Measurements from ENCODE around the gene RPL15.

RPL15 gene

DNA sequence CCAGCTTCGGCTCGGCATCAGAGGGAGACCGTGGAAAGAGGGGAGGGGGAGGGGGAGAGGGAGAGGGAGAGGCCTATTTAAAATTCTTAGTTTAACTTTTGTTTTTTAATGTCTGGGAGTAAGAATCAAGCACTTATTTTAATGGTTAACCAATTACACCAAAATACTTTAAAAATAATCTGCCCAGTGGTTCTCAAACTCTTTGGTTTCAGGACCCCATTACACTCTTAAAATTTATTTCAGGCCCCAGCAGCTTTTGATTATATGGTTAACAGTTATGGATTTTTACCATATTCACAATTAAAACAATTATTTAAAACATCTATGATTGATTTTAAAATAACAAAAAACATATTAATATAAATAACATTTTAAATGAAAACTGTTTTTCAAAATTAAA lies 44.6 kb upstream of the RPL15 start:
- H3K4me3 ChIP-seq (ENCODE audit: low read depth, low read length), result no peak overlapping the region
- TF ChIP-seq, protein P1, sequence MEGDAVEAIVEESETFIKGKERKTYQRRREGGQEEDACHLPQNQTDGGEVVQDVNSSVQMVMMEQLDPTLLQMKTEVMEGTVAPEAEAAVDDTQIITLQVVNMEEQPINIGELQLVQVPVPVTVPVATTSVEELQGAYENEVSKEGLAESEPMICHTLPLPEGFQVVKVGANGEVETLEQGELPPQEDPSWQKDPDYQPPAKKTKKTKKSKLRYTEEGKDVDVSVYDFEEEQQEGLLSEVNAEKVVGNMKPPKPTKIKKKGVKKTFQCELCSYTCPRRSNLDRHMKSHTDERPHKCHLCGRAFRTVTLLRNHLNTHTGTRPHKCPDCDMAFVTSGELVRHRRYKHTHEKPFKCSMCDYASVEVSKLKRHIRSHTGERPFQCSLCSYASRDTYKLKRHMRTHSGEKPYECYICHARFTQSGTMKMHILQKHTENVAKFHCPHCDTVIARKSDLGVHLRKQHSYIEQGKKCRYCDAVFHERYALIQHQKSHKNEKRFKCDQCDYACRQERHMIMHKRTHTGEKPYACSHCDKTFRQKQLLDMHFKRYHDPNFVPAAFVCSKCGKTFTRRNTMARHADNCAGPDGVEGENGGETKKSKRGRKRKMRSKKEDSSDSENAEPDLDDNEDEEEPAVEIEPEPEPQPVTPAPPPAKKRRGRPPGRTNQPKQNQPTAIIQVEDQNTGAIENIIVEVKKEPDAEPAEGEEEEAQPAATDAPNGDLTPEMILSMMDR (IDR thresholded peaks at IDR 0.05; ENCODE audit: low read depth, low read length), result no peak
- TF ChIP-seq MYC (IDR thresholded peaks at IDR 0.05; ENCODE audit: low read depth, low read length), result no peak
- DNase-seq (ENCODE audit: low read depth), result no peak

DNA sequence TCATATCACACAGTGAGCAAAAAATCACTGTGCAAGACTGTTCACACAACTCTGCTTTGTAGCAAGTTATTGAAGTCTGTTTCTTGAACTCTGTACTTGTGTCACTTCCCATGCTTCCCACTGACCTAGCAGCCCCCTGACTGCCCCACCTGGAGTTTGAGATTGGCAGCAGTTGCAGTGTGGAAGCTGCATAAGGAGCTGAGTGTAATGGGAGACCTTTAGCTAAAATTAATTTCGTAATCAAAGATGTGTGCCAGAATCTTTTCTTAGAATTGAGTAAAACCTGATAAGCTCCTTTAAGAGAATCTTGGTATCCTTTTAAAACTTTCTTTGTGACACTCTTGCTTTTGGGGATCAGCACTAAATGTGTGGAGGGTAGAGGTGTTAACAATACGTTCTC lies 43.0 kb upstream of the RPL15 start:
- DNase-seq (ENCODE audit: low read depth), result no peak
- TF ChIP-seq, protein P2, sequence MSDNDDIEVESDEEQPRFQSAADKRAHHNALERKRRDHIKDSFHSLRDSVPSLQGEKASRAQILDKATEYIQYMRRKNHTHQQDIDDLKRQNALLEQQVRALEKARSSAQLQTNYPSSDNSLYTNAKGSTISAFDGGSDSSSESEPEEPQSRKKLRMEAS (IDR thresholded peaks at IDR 0.05; ENCODE audit: low read depth, low read length), result no peak
- TF ChIP-seq, protein P1 (IDR thresholded peaks at IDR 0.05; ENCODE audit: low read depth, low read length), result no peak
- TF ChIP-seq MYC (IDR thresholded peaks at IDR 0.05; ENCODE audit: low read depth, low read length) (no peak), POLR2A (IDR thresholded peaks at IDR 0.05; ENCODE audit: extremely low read depth, insufficient read length) (no peak)
- H3K4me3 ChIP-seq (ENCODE audit: low read depth, low read length), result no peak overlapping the region

DNA sequence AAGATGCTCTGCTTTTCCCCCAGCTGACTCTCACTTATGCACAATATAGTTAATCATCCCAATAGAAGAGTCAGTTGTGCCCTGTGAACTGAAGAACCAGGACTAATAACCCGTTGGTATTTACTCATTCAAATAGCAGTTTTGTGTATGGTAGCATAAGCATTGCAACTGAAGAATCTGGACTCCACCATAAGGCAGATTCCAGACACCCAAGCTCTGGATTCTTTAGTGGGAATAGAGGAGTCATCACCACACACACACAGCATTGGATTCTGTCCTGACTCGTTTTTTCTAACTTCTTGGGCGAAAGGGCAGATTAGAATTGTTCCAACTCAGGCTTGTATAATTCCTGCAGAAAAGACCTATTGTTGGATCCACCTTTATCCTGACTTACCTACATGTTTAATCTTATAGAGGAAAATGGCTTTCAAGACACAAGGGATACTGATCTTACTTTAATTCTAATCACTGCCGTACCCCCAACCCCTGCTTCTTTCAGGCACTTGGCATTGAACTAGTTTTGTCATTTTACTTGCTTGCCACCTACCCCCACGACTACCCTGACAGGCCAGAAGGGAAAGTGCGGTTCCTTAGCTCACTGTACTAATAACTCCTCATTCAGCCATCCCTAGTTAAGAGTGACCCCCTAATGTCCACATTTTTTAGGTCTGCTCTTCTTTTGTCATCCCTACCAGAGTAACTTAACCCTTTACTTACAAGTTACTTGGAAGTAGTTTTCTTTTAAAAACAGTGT lies 42.4 kb upstream of the RPL15 start:
- no peak overlapping the region for H3K4me3 ChIP-seq (ENCODE audit: low read depth, low read length)
- TF ChIP-seq, protein P2 (IDR thresholded peaks at IDR 0.05; ENCODE audit: low read depth, low read length), result no peak
- DNase-seq (ENCODE audit: low read depth), result no peak

DNA sequence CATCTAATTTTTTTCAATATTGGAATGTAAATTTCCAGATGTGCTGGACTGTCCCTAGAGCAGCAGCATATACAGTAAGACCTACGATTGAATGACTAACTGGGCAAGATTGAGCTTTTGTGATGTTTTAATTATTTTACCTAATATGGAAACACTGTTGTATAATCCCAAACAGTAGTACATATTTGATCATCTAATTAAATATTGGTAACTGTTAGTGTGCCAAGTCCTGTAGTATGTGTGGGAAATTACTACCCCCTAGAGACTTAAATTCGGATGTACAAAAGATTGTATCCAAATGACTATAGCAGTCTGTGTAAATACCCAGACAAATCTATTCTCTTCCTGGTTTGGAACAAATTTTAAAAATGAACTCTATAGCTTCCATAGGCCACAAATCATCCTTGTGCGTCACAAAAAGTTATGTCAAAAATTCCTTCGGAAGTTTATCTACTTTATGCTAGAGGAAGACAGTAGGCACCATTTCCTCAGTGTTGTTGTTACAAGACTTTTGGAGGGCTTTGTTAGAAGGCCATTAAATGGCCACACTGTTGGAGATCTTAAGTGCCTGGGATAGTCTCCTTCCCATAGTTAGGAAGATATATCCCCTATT lies 41.7 kb upstream of the RPL15 start:
- no peak overlapping the region for H3K4me3 ChIP-seq (ENCODE audit: low read depth, low read length)
- TF ChIP-seq MYC (IDR thresholded peaks at IDR 0.05; ENCODE audit: low read depth, low read length) (no peak), POLR2A (IDR thresholded peaks at IDR 0.05; ENCODE audit: extremely low read depth, insufficient read length) (no peak)
- TF ChIP-seq, protein P2 (IDR thresholded peaks at IDR 0.05; ENCODE audit: low read depth, low read length), result no peak
- TF ChIP-seq, protein P1 (IDR thresholded peaks at IDR 0.05; ENCODE audit: low read depth, low read length), result no peak
- DNase-seq (ENCODE audit: low read depth), result no peak

DNA sequence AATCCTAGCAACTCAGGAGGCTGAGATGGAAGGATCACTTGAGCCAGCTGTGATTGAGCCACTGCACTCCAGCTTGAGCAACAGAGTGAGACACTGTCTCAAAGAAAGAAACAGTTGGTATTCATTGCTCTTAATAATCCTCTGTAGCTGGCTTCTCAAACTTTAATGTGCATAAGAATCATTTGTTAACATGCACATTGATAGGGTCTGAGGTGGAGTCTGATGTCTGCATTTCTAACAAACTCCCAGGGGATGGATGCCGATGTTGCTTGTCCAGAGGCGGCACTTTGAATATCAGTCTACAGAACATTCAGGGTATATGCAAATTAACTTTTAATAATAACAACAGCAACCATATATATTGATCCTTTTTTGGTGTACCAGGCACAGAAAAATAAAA lies 40.0 kb upstream of the RPL15 start:
- DNase-seq (ENCODE audit: low read depth), result no peak
- TF ChIP-seq POLR2A (IDR thresholded peaks at IDR 0.05; ENCODE audit: extremely low read depth, insufficient read length), result no peak
- no peak for TF ChIP-seq MYC (IDR thresholded peaks at IDR 0.05; ENCODE audit: low read depth, low read length)
- TF ChIP-seq, protein P1 (IDR thresholded peaks at IDR 0.05; ENCODE audit: low read depth, low read length), result no peak
- TF ChIP-seq, protein P2 (IDR thresholded peaks at IDR 0.05; ENCODE audit: low read depth, low read length), result no peak
- H3K4me3 ChIP-seq (ENCODE audit: low read depth, low read length), result no peak overlapping the region

DNA sequence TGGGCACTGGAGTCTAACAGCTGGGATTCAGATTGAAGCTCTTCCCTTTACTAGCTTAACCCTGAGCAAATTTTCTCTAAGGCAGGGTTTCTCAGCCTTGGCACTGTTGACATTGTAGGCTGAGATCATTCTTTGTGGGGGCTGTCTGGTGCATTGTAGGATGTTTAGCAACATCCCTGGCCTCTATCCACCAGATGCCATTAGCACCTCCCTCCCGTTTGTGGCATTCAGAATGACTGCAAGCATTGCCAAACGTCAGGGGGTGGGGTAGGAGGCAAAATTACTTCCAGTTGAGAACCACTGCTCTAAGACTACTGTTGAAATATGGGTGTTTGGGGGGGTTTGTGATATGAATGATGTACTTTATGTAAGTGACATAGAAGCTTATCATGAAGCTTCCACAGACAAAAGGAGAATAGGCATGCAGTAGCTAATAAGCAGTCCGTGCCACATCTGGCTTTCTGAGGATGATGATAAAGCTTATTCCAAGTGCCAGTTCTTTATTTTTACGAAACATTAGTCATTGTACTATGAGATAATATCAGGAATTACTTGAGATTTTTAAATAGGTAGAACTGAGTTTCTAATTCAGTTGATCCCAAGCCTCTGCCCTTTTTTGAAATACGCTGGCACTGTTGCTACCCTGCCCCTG lies 39.5 kb upstream of the RPL15 start:
- TF ChIP-seq, protein P1 (IDR thresholded peaks at IDR 0.05; ENCODE audit: low read depth, low read length), result no peak
- 0 out of 2 replicates have a peak, but pooled peaks have one; percentile 24 for TF ChIP-seq MYC (IDR thresholded peaks at IDR 0.05; ENCODE audit: low read depth, low read length)
- TF ChIP-seq, protein P2 (IDR thresholded peaks at IDR 0.05; ENCODE audit: low read depth, low read length), result peak; percentile 30; the same call in 1 of the 2 replicates
- peak; percentile 91 for DNase-seq (ENCODE audit: low read depth)
- H3K4me3 ChIP-seq (ENCODE audit: low read depth, low read length), result no peak overlapping the region
